ENCODE data around the gene ANKH. TPM values are rescaled to one million over a fixed set of nuclear protein-coding genes. Genes with fewer than 3 reads are reported as not detected.

Gene ANKH
- total RNA-seq, 2 donors from 2014 or later: 76.5 to 106 TPM

DNA sequence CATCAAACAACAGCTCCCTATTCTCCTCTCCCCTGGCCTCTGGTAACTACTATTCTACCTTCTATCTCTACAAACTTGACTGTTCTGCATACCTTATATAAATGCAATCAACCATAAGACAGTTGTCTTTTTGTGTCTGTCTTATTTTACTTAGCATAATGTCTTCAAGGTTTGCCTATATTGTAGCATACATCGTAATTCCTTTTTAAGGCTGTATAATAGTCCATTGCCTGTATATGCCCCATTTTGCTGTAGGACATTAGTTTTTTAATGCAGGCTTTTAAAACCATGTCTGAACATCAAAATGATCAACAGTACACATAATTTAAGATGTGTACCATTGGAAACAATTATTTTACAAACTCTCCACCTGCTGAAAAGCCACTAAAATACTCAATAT, 12.4 kb downstream of the ANKH start:
- WGBS: 98% methylated on average over 1 of the region's 1 CpG
- H3K9me3 ChIP-seq: no peaks in the 10 kb centered on the region
- H3K27me3 ChIP-seq (replicated peaks; ENCODE audit: insufficient read depth): no peaks in the 10 kb centered on the region
- intact Hi-C loops (cut with DNase I): no loop called here
- peaks cover 10% of the 10 kb centered on the region for H3K4me1 ChIP-seq (replicated peaks)
- H3K36me3 ChIP-seq: no peaks in the 10 kb centered on the region
- TF ChIP-seq, protein P1, sequence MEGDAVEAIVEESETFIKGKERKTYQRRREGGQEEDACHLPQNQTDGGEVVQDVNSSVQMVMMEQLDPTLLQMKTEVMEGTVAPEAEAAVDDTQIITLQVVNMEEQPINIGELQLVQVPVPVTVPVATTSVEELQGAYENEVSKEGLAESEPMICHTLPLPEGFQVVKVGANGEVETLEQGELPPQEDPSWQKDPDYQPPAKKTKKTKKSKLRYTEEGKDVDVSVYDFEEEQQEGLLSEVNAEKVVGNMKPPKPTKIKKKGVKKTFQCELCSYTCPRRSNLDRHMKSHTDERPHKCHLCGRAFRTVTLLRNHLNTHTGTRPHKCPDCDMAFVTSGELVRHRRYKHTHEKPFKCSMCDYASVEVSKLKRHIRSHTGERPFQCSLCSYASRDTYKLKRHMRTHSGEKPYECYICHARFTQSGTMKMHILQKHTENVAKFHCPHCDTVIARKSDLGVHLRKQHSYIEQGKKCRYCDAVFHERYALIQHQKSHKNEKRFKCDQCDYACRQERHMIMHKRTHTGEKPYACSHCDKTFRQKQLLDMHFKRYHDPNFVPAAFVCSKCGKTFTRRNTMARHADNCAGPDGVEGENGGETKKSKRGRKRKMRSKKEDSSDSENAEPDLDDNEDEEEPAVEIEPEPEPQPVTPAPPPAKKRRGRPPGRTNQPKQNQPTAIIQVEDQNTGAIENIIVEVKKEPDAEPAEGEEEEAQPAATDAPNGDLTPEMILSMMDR (IDR thresholded peaks at IDR 0.05): no peak
- TF ChIP-seq POLR2AphosphoS5 (IDR thresholded peaks at IDR 0.05): no peak
- TF ChIP-seq POLR2A (IDR thresholded peaks at IDR 0.05): no peak
- H3K27ac ChIP-seq: no peak overlapping the region
- no peak overlapping the region for H3K4me3 ChIP-seq
- no peak for DNase-seq (ENCODE audit: low spot score)

DNA sequence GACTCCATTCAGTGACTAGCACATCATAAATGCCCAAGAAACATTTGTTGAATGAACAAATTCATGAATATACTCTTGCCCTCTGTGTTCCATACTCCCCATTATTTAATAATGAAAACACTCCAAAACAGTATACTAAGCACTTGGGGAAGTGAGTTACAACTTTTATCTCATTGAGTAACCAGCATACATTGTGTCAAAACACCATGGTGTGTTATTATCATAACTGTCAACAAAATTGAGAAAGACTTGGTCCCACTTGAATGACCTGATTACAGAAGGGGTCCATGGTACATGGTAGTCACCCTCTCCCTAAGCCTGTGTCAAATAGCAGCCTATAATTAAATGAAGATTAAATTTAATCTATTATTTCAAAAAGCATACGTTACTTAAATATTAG, 16.2 kb downstream of the ANKH start:
- Histone ChIP-seq H3K9me3 (no peaks in the 10 kb centered on the region), H3K36me3 (no peaks in the 10 kb centered on the region), H3K4me1 (replicated peaks) (peaks cover 3% of the 10 kb centered on the region), H3K4me3 (no peak overlapping the region), H3K27ac (no peak overlapping the region), H3K27me3 (replicated peaks; ENCODE audit: insufficient read depth) (no peaks in the 10 kb centered on the region)
- no peak for DNase-seq (ENCODE audit: low spot score)
- intact Hi-C loops (cut with DNase I): no loop called here
- TF ChIP-seq POLR2A (IDR thresholded peaks at IDR 0.05): no peak
- TF ChIP-seq POLR2AphosphoS5 (IDR thresholded peaks at IDR 0.05): no peak
- TF ChIP-seq, protein P1 (IDR thresholded peaks at IDR 0.05): no peak
- WGBS: 100% methylated on average over 1 of the region's 1 CpG

DNA sequence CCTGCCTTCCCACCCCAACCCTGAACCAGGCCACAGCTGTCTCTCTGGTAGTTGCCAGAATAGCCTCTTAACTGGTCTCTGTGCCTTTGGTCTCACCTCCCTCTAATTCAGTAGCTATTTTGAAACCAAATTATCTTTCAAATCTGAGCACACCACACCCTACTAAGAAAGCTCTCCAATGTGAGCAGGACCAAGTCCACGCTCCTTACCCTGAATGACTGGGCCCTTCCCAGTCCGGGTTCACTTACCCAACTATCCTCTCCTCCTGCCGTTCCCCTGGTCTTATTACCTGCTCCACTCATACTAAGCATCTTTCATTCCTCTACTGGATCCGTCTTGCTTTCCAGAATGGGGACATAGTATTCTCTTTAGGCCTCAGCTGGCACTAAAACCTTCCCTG, 16.8 kb downstream of the ANKH start:
- Histone ChIP-seq H3K4me1 (replicated peaks) (peaks cover 3% of the 10 kb centered on the region), H3K27me3 (replicated peaks; ENCODE audit: insufficient read depth) (no peaks in the 10 kb centered on the region), H3K9me3 (no peaks in the 10 kb centered on the region), H3K27ac (no peak overlapping the region), H3K4me3 (no peak overlapping the region), H3K36me3 (no peaks in the 10 kb centered on the region)
- intact Hi-C loops (cut with DNase I): no loop called here
- WGBS: 93% methylated on average over 4 of the region's 4 CpGs
- DNase-seq (ENCODE audit: low spot score): no peak
- TF ChIP-seq, protein P1 (IDR thresholded peaks at IDR 0.05): no peak
- TF ChIP-seq POLR2A (IDR thresholded peaks at IDR 0.05) (no peak), POLR2AphosphoS5 (IDR thresholded peaks at IDR 0.05) (no peak)

DNA sequence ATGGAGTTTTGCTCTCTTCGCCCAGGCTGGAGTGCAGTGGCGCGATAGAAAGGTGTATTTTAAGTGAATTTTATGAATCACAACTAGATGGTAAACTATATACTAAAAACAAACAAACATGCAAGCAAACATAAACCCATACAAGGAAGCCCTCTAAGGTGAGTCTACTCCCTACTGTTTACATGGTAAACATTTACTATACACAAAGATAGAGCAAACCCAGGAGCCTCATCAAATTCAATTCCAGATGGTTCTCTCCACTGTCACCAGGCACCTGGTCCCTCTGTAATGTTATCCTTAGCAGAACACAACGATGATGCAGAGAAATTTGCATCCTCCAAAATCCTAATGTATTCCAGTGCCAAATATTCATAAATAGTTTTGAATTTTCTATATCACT, 17.9 kb downstream of the ANKH start:
- no peak overlapping the region for H3K4me3 ChIP-seq
- H3K27ac ChIP-seq: no peak overlapping the region
- peaks cover 3% of the 10 kb centered on the region for H3K4me1 ChIP-seq (replicated peaks)
- no peaks in the 10 kb centered on the region for H3K9me3 ChIP-seq
- no peak for DNase-seq (ENCODE audit: low spot score)
- intact Hi-C loops (cut with DNase I): no loop called here
- 93% methylated on average over 4 of the region's 4 CpGs for WGBS
- H3K36me3 ChIP-seq: no peaks in the 10 kb centered on the region
- TF ChIP-seq POLR2A (IDR thresholded peaks at IDR 0.05) (no peak), POLR2AphosphoS5 (IDR thresholded peaks at IDR 0.05) (no peak)
- TF ChIP-seq, protein P1 (IDR thresholded peaks at IDR 0.05): no peak
- H3K27me3 ChIP-seq (replicated peaks; ENCODE audit: insufficient read depth): no peaks in the 10 kb centered on the region

DNA sequence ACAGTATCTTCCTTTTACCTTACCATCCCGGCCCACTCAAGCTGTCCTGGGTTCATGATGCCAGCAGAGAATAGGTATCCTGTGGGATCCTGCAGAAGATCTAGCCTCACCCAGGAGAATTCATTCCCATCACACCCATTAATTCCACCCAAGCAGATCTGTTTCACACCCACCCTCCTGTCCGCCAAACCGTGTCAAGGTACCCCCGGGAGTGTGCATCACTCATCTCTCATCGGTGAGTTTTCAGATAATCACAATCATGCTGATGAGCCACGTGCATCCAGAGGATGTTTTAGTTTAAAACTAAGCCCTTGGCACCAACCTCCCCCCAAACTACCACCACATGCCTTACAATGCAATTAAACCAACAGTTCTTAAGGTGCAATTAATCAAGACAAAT, 18.8 kb downstream of the ANKH start:
- Histone ChIP-seq H3K9me3 (no peaks in the 10 kb centered on the region), H3K36me3 (no peaks in the 10 kb centered on the region), H3K27ac (no peak overlapping the region), H3K27me3 (replicated peaks; ENCODE audit: insufficient read depth) (no peaks in the 10 kb centered on the region), H3K4me3 (no peak overlapping the region), H3K4me1 (replicated peaks) (peaks cover 3% of the 10 kb centered on the region)
- no peak for DNase-seq (ENCODE audit: low spot score)
- no peak for TF ChIP-seq POLR2AphosphoS5 (IDR thresholded peaks at IDR 0.05)
- no peak for TF ChIP-seq POLR2A (IDR thresholded peaks at IDR 0.05)
- TF ChIP-seq, protein P1 (IDR thresholded peaks at IDR 0.05): no peak
- 91% methylated on average over 6 of the region's 6 CpGs for WGBS
- intact Hi-C loops (cut with DNase I): no loop called here

Data from prostate gland (tissue), 2 donors.